Heart left ventricle (tissue), 13 donors: ENCODE results near the gene LUM.

Experiments used
- POLR2A ChIP-seq, 2 donors: fragments of 450-650 bp; IDR thresholded peaks; one replicate each; pipeline ENCODE4 v1.6.1; 2017; ENCODE audit warnings: antibody characterized with exemption in 2 of 2, mild to moderate bottlenecking in 2 of 2, moderate library complexity in 2 of 2
- TF ChIP-seq, protein P1 (sequence below), 12 donors: fragments of 200-600 bp; sonication (generic) in 4 of 12; IDR thresholded peaks; one replicate each; pipeline versions ENCODE4 v1.5.0 to v1.8.0; 2018 to 2022; ENCODE audit warnings: antibody characterized with exemption in 12 of 12, mild to moderate bottlenecking in 5 of 12
- donor health status: ischemic (EF 13 %, LVEDD 7.1; RV severe dilation, severe dysfunction).
- donor health status: DM: no; HTN: yes; CAD: no.
- donor health status: DM: no; HTN: no; CAD: no.
- donor health status: ischemic (EF 25% LVEDD 6.9; RV normal size, moderate dysfunction).
- donor health status: ischemic (EF 25% LVEDD 5.7; RV mildly dilated, moderate dysfunction).
- donor health status: ischemic (EF 35%, LVEDD 5.7; RV mildly dilated, moderate dysfunction).
- donor health status: nonischemic (EF 11% LVEDD 7.7; RV severe dilation, severe dysfunction).
- donor health status: DM: yes; HTN: yes; CAD: no.
- donor health status: PGD.
- donor health status: ischemic (EF 29% LVEDD 5.4; RV normal size, mild dysfunction).
- donor health status: nonischemic (EF 23%, LVEDD 6.1; RV moderate dilation, normal function).

DNA sequence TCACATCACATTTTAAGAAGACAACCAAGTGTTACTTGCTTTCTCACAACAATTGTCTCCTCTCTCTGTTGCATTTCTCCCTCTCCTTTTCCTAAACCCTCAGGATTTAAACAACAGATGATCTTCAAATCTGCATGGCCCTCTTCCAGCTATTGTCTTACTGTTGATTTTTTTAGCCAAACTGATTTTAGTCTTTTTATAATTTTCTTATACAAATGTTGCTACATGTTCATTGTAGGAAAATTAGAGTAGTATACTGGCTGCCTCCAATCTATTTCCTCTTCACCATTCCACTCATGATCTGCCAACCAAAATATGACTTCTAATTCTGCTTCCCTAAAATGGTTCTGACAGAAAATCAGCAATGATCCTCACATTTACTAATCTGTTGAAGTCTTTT lies 52.1 kb downstream of the LUM start:
- TF ChIP-seq, protein P1, sequence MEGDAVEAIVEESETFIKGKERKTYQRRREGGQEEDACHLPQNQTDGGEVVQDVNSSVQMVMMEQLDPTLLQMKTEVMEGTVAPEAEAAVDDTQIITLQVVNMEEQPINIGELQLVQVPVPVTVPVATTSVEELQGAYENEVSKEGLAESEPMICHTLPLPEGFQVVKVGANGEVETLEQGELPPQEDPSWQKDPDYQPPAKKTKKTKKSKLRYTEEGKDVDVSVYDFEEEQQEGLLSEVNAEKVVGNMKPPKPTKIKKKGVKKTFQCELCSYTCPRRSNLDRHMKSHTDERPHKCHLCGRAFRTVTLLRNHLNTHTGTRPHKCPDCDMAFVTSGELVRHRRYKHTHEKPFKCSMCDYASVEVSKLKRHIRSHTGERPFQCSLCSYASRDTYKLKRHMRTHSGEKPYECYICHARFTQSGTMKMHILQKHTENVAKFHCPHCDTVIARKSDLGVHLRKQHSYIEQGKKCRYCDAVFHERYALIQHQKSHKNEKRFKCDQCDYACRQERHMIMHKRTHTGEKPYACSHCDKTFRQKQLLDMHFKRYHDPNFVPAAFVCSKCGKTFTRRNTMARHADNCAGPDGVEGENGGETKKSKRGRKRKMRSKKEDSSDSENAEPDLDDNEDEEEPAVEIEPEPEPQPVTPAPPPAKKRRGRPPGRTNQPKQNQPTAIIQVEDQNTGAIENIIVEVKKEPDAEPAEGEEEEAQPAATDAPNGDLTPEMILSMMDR (IDR thresholded peaks at IDR 0.05), result no peak
- TF ChIP-seq POLR2A (IDR thresholded peaks at IDR 0.05), result no peak
